Subcutaneous abdominal adipose tissue (tissue), 5 donors: ENCODE measurements around the gene SPATA20.

ENCODE experiments used
- H3K27ac ChIP-seq: one replicate; pipeline ENCODE4 v1.7.0; 2013; ENCODE audit warnings: low read depth, mild to moderate bottlenecking, inconsistent platforms, low read length, moderate library complexity
- H3K27me3 ChIP-seq, 5 donors: one replicate each; pipeline ENCODE4 v1.7.0; 2013; ENCODE audit warnings: low read length in 5 of 5, inconsistent platforms in 1 of 5; ENCODE audit not compliant: control insufficient read depth in 5 of 5, insufficient read depth in 4 of 5
- H3K36me3 ChIP-seq, 5 donors: one replicate each; pipeline ENCODE4 v1.7.0; 2013; ENCODE audit warnings: low read length in 5 of 5; ENCODE audit not compliant: control insufficient read depth in 5 of 5, insufficient read depth in 5 of 5
- H3K4me1 ChIP-seq, 5 donors: one replicate each; pipeline ENCODE4 v1.7.0; 2013; ENCODE audit warnings: low read length in 5 of 5, mild to moderate bottlenecking in 3 of 5, moderate library complexity in 1 of 5; ENCODE audit not compliant: control insufficient read depth in 5 of 5, insufficient read depth in 5 of 5
- H3K4me3 ChIP-seq, 5 donors: one replicate each; pipeline ENCODE4 v1.7.0; 2013; ENCODE audit warnings: low read length in 5 of 5, low read depth in 1 of 5
- H3K9ac ChIP-seq, 5 donors: one replicate each; pipeline ENCODE4 v1.7.0; 2013; ENCODE audit warnings: low read length in 5 of 5, mild to moderate bottlenecking in 4 of 5, moderate library complexity in 3 of 5
- H3K9me3 ChIP-seq, 5 donors: one replicate each; pipeline ENCODE4 v1.7.0; 2013; ENCODE audit warnings: low read length in 5 of 5; ENCODE audit not compliant: control insufficient read depth in 5 of 5
- donor health status: healthy.
- donor health status: healthy.
- donor health status: healthy.
- donor health status: healthy.
- donor health status: healthy.

SPATA20 gene

DNA sequence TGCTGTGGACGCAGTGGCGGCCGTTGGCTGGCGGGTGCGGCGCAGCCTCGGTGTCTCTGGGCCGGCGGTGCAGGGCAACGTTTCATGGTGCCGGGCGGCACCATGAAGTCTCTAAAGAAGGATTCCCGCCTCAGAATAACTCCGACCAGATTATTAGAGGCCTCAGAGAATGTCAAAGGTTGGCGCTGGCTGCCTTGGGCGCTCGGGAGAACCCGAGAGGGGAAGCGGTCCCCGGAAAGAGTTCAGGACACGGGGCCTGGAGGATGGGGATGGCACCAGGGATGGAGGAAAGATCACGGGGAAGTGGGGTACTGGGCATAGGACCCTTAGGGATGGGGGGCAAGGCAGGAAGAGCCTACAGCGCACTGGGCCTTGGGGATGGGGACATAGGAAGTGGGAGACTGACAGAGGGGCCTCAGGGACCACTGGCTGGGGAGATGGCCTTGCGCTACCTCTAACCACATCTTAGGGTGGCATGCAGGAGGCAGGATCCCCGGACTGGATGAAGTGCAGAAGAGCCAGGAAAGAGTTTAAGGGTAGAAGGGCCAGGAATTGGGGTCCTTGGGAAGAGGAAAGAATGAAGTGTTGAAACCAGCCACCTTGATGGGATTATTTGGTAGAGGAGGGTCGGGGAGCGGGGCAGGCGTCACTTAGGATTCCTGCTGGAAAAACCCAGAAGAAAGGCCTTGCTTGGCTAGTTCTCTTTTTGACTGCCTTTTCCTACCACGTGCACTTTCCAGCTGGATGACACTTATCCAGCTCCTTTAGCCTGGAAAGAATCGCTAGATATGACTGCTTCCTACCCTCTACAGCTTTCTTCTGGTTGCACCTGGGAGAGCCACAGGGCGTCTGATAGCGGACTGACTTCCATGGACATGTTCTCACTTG, 38.2 kb upstream of the SPATA20 start:
- peak overlapping the region; percentile 10 to 83 (median 81) for H3K9ac ChIP-seq
- H3K4me3 ChIP-seq = peak overlapping the region; percentile 70 to 75 (median 72)
- no peaks in the 10 kb centered on the region for H3K9me3 ChIP-seq
- peak overlapping the region; percentile 57 for H3K27ac ChIP-seq
- no peaks in the 10 kb centered on the region for H3K27me3 ChIP-seq
- peaks cover 0 to 17% (median 15%) of the 10 kb centered on the region in 5 donors for H3K4me1 ChIP-seq
- no peaks in the 10 kb centered on the region for H3K36me3 ChIP-seq

- H3K9ac ChIP-seq = no peak overlapping the region
- no peak overlapping the region for H3K27ac ChIP-seq
- no peak overlapping the region for H3K4me3 ChIP-seq
- no peaks in the 10 kb centered on the region for H3K36me3 ChIP-seq
- H3K9me3 ChIP-seq = no peaks in the 10 kb centered on the region
- H3K4me1 ChIP-seq = peaks cover 0 to 34% (median 27%) of the 10 kb centered on the region in 5 donors
- no peaks in the 10 kb centered on the region for H3K27me3 ChIP-seq
Observed at GRCh38 chr17:50511058-50511457, 35.9 kb upstream of the SPATA20 start.

DNA sequence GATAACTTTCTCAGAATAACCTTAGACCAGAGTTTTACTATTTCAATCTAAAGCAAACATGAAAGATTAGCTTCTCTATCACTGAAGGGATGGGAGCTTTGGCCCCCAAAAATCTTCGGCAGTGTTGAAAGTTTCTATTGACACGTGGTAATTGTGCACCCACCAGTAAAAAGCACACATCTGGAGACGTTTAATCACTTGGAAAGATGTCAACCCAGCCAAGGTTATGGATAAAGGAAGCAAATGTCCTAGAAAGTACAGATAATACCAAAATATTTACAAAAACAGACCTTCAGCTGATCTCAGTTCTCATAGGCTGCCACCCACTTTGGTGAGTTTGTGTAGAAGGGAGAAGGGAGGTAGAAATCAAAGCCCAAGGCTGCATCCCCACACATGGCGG, 33.5 kb upstream of the SPATA20 start:
- H3K27me3 ChIP-seq = no peaks in the 10 kb centered on the region
- H3K9me3 ChIP-seq = no peaks in the 10 kb centered on the region
- no peak overlapping the region for H3K9ac ChIP-seq
- peaks cover 0 to 28% (median 21%) of the 10 kb centered on the region in 5 donors for H3K4me1 ChIP-seq
- H3K27ac ChIP-seq = no peak overlapping the region
- no peaks in the 10 kb centered on the region for H3K36me3 ChIP-seq
- H3K4me3 ChIP-seq = no peak overlapping the region

- Histone ChIP-seq H3K9me3 (no peaks in the 10 kb centered on the region), H3K9ac (no peak overlapping the region), H3K27me3 (no peaks in the 10 kb centered on the region), H3K27ac (no peak overlapping the region), H3K4me3 (no peak overlapping the region), H3K4me1 (peaks cover 0 to 20% (median 13%) of the 10 kb centered on the region in 5 donors), H3K36me3 (no peaks in the 10 kb centered on the region)
Observed at GRCh38 chr17:50514388-50514787, 32.6 kb upstream of the SPATA20 start.

- Histone ChIP-seq H3K9ac (no peak overlapping the region), H3K4me3 (no peak overlapping the region), H3K27ac (no peak overlapping the region), H3K4me1 (peaks cover 0 to 20% (median 13%) of the 10 kb centered on the region in 5 donors), H3K9me3 (no peaks in the 10 kb centered on the region), H3K27me3 (no peaks in the 10 kb centered on the region), H3K36me3 (no peaks in the 10 kb centered on the region)
Observed at GRCh38 chr17:50514936-50515702, 31.9 kb upstream of the SPATA20 start.

DNA sequence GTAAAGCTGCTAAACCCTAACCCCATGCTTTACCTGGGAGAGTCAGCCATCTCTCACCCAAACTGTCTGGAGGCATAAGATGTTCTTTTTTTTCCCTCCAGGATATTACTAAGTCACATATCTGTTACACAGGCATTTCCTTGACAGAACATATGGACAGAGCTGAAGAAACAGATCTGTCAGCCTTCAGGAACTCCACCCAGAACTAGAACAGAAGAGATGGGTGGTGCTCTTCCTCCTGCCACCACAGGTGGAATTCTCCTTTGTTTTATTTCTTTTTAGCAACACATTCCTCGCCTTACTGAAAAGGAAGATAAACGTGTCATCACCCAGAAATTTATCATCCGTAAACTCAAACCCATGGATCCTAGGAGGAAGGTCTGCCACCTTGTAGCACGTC, 30.0 kb upstream of the SPATA20 start:
- no peaks in the 10 kb centered on the region for H3K9me3 ChIP-seq
- H3K9ac ChIP-seq = no peak overlapping the region
- no peak overlapping the region for H3K27ac ChIP-seq

DNA sequence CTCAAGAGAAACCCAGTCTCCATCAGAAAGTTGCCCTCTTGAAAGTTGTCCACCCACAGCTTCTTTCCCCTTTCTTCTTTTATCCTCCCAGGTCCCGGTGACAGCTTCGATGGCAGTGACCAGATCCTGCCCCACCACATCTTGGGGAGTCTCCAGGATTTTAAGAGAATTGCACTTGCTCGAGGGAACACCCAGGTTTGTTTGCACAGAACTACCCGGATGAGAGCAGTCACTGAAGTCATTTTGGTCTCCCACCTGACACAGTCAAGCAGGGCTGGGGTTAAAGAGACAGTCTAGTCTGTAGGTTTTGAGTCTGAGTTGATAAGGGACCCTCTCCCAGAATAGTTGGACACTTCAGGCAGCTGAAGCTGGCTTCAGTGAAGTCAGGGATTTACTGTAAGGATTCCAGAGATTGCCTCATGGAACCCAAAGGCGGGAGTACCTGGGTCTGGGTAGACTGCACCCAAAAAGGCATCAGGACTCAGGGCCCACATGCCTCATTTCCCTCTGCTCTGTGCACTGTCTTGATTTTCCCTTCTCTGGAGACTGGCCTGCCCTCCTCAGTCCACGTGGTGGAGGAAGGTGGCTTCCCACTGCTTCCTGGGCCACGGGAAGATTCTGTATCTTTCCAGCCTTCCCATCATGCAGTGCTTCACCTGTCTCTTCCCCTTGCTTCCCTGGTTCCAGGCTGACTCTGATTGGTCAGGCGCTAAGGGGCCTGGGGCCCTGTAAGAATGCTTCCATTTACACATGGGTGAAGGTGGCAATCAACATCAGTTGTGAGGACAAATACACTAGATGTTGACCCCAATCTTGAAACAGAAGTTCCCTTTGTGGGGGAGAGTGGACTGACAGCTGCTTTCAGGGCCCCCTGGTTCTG, 29.2 kb upstream of the SPATA20 start:
- H3K9me3 ChIP-seq = no peaks in the 10 kb centered on the region
- no peak overlapping the region for H3K4me3 ChIP-seq
- peaks cover 0 to 3% (median 0%) of the 10 kb centered on the region in 5 donors for H3K27me3 ChIP-seq
- no peaks in the 10 kb centered on the region for H3K36me3 ChIP-seq
- no peak overlapping the region for H3K9ac ChIP-seq
- peaks cover 0 to 20% (median 13%) of the 10 kb centered on the region in 5 donors for H3K4me1 ChIP-seq
- no peak overlapping the region for H3K27ac ChIP-seq

More for the DNA sequence above, 30.0 kb upstream of the SPATA20 start:
- H3K36me3 ChIP-seq = no peaks in the 10 kb centered on the region
- no peak overlapping the region for H3K4me3 ChIP-seq
- peaks cover 0 to 3% (median 0%) of the 10 kb centered on the region in 5 donors for H3K27me3 ChIP-seq
- H3K4me1 ChIP-seq = peaks cover 0 to 20% (median 13%) of the 10 kb centered on the region in 5 donors

DNA sequence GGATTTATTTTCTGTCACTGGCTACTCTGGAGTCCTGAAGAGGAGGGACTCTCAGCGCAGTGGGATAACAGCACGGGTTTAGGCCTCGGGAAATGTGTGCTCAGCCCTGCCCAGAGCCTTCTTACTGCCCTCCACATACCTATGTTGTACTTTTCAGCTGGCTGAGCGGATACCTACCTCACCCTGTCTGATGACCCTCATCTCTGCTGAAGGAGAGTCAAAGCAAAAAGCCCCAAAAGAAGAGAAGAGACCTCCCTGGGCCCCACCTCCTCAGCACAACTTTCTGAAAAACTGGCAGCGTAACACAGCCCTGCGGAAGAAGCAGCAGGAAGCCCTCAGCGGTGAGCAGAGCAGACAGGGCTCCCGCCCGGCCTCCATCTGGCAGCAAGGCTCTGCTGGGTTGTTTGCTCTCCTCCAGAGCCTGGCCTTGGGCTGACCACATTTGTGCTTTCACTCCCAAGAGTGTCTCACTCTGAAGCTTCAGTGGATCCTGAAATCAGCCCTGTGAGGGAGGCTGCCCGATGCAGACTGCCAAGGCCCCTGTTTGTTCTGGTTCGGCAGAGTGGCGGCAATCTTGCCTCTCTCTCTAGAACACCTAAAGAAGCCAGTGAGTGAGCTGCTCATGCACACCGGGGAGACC, 28.5 kb upstream of the SPATA20 start:
- no peaks in the 10 kb centered on the region for H3K9me3 ChIP-seq

GRCh38 chr17:50519141-50519834, 27.7 kb upstream of the SPATA20 start:
- H3K9ac ChIP-seq = no peak overlapping the region
- peaks cover 0 to 19% (median 13%) of the 10 kb centered on the region in 5 donors for H3K4me1 ChIP-seq
- no peaks in the 10 kb centered on the region for H3K36me3 ChIP-seq
- H3K27me3 ChIP-seq = peaks cover 0 to 3% (median 0%) of the 10 kb centered on the region in 5 donors
- no peak overlapping the region for H3K27ac ChIP-seq
- no peak overlapping the region for H3K4me3 ChIP-seq
- no peaks in the 10 kb centered on the region for H3K9me3 ChIP-seq

More for the DNA sequence above, 28.5 kb upstream of the SPATA20 start:
- H3K36me3 ChIP-seq = no peaks in the 10 kb centered on the region
- H3K4me1 ChIP-seq = peaks cover 0 to 20% (median 13%) of the 10 kb centered on the region in 5 donors
- no peak overlapping the region for H3K4me3 ChIP-seq
- H3K9ac ChIP-seq = no peak overlapping the region
- H3K27ac ChIP-seq = no peak overlapping the region
- peaks cover 0 to 3% (median 0%) of the 10 kb centered on the region in 5 donors for H3K27me3 ChIP-seq
